Activated CD4-positive, alpha-beta T cell treated with anti-CD3 and anti-CD28 coated beads for 4 hours (primary cell): Measurements from ENCODE around the gene COLEC11.
"Not testable (repeated sequence)": the region's sequence is repeated elsewhere in the genome, so short reads cannot be mapped to it uniquely, and the experiment has no call there.

Source experiments
- DNase-seq, 2 donors: peaks; one replicate each; pipeline ENCODE4 v3.0.0-alpha.2; 2020

The COLEC11 gene

DNA sequence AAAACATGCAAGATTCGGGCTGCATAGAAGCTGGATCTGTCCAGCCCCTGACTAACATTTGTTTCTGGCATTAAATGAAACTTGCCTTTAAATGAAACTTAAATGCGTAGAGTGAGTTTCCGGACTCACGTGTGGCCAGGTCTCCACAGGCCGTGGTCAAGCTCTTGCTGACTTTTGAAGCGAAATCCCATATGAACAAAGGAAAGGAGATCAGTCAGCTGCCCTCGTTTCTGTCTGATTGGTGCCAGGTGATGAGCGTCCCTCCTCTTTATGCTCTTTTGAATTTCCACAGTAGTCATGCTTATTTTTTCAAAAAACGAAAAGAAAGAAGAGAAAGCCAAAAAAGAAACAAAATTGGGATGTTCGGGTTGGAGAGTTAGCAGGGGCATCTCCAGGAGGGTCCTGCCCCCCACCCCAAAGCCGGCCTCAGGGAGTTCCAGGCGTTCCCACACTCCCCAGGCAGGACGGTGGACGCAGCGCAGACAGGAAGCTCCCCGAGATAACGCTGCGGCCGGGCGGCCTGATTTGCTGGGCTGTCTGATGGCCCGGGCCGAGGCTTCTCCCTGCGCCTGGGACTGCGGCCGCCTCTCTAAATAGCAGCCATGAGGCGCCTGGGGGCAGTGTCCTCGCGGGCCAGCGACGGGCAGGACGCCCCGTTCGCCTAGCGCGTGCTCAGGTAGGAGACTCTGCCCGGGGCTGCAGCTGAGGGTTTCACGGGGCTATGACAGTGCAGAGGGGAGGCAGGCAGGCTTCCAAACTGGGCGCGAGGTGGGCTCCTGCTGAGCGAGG, at the start of gene COLEC11:
COLEC11 (plus strand) TSS at position 620 of the 789 bp plus-strand sequence. CDS start 9,229 bp downstream, outside the sequence.
- no peak for DNase-seq

GRCh38 chr2:3545788-3546478, 49.0 kb upstream of the COLEC11 start:
- DNase-seq, result no peak

DNA sequence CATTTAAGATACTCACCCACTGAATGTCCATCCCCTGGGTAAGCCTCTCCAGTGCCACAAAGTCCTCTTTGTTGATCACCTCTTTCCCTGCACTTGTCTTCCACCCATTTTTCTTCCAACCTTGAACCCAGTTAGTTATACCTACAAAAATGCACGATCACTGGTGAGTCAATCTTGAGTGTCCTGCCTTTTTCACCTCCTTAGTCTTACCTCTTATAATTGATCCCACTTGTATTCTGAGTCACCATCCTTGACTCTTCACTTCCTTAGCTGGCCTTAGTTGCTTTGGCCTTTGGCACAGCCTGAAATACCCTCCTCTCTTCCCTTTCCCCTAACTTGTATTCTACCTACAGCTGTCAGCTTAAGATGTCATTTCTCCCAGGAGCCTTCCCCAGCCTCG, 47.0 kb upstream of the COLEC11 start:
- DNase-seq, result no peak

- no peak for DNase-seq
Observed at GRCh38 chr2:3553946-3554345, 41.0 kb upstream of the COLEC11 start.

GRCh38 chr2:3557639-3558204, 37.2 kb upstream of the COLEC11 start:
- DNase-seq, result no peak

DNA sequence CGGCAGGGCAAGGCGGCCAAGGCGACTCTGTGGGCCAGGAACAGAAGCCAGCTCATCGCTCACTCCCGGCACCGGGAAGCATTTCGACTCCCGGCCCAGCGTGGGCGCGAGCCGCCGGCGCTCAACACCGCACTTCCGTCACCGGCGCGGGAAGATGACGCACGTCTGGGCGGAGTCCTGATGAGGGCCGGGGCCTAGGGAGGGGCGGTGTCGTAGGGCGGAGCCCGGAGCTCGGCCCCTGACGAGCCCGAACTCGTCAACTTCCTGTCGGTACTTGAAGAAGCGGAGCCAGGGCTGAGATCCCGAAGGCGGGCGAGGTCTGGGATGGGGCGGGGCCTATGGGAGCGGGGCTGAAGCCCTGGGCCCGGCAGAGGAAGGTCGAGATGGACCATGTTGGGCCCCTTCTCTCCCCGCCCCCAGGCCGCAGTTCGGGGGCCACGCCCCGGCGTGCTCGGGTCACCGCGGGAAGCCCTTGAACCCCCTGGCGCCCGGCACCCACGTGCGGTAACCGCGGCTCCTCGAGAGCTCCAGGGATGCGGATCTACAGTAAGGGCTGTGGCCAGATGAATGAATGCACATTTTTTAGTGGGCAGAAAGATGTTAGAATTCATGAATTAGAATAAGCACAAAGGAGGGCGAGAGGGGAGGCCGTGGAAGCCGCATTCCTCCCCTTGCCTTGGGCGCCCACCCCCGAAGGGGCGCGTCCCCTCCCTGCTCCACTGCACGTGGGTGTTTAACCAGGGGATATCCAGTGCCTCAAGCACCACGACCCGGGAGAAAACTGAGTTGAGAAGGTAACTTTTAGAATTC, 36.5 kb upstream of the COLEC11 start, which contains the start of gene RNASEH1:
RNASEH1 (minus strand) TSS at position 129 of the 810 bp plus-strand sequence; CDS start at position 56, 73 bp downstream.
- DNase-seq, result peak; percentile 97 to 99

GRCh38 chr2:3563521-3563976, 31.4 kb upstream of the COLEC11 start:
- DNase-seq, result no peak

GRCh38 chr2:3565117-3565516, 29.8 kb upstream of the COLEC11 start:
- no peak for DNase-seq

GRCh38 chr2:3566806-3567205, 28.1 kb upstream of the COLEC11 start:
- no peak for DNase-seq

DNA sequence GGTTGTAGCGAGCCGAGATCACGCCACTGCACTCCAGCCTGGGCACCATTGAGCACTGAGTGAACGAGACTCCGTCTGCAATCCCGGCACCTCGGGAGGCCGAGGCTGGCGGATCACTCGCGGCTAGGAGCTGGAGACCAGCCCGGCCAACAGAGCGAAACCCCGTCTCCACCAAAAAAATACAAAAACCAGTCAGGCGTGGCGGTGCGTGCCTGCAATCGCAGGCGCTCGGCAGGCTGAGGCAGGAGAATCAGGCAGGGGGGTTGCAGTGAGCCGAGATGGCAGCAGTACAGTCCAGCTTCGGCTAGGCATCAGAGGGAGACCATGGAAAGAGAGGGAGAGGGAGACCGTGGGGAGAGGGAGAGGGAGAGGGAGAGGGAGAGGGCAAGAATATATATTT, 25.3 kb upstream of the COLEC11 start:
- DNase-seq, result not testable (repeated sequence)

DNA sequence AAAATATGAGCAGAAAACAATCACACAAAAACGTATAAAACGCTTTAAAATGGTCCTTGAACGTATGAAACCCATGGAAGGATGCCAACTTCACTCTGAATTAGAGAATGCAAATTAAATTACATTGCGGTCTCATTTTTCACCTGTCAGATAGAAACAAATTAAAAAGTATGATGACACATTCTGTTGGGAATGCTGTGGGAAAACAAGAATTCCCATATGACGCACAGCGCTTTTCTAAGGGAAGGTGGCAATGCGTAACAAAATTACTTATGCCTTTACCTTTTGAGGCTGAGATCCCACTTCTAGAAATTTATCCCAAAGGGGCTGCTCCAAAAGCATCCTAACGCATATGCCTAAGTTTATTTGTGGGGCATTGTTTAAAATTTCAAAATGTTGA, 23.6 kb upstream of the COLEC11 start:
- DNase-seq, result no peak

- DNase-seq, result no peak
Observed at GRCh38 chr2:3572620-3573019, 22.3 kb upstream of the COLEC11 start.

- no peak for DNase-seq
Observed at GRCh38 chr2:3574155-3574554, 20.8 kb upstream of the COLEC11 start.

GRCh38 chr2:3575534-3576262, 19.2 kb upstream of the COLEC11 start:
- DNase-seq, result peak; percentile 24 to 30

DNA sequence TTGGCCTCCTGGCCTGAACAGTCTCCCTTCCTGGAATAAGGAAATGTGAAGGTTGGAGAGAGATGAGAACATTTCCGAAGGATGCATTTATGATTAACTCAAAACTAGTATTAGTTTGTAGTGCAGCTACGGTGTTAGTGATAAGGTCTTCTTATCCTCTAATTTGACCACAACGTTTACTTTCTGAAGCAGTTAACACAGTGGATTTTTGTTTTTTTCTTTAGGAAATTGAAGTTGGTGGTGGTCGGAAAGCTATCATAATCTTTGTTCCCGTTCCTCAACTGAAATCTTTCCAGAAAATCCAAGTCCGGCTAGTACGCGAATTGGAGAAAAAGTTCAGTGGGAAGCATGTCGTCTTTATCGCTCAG, 18.7 kb upstream of the COLEC11 start:
- DNase-seq, result not testable (repeated sequence)

GRCh38 chr2:3578987-3579386, 15.9 kb upstream of the COLEC11 start:
- DNase-seq, result no peak

GRCh38 chr2:3580449-3580848, 14.5 kb upstream of the COLEC11 start:
- DNase-seq, result no peak

- DNase-seq, result no peak
Observed at GRCh38 chr2:3581367-3582262, 13.3 kb upstream of the COLEC11 start.

GRCh38 chr2:3584076-3584475, 10.8 kb upstream of the COLEC11 start:
- no peak for DNase-seq

- DNase-seq, result no peak
Observed at GRCh38 chr2:3584608-3585260, 10.2 kb upstream of the COLEC11 start.
